ENCODE results near the gene RSL24D1.

- TF ChIP-seq TAF1 (IDR thresholded peaks at IDR 0.05; ENCODE audit: borderline replicate concordance, low read depth, low read length) (no peak), FOXJ3 (CRISPR knock-in tag; IDR thresholded peaks at IDR 0.05) (no peak), EZH2phosphoT487 (IDR thresholded peaks at IDR 0.05; ENCODE audit: borderline replicate concordance, low read depth) (no peak)
Measured at GRCh38 chr15:55151631-55152030, 45.1 kb downstream of the RSL24D1 start.
